DMS53 (cell line): ENCODE results near the gene CCDC74A.
"Not testable (repeated sequence)": the region's sequence is repeated elsewhere in the genome, so short reads cannot be mapped to it uniquely, and the experiment has no call there.

Experiments
- DNase-seq: peaks from one replicate; lab custom pipeline; 2025; lab: John Stamatoyannopoulos, UW

CCDC74A gene

DNA sequence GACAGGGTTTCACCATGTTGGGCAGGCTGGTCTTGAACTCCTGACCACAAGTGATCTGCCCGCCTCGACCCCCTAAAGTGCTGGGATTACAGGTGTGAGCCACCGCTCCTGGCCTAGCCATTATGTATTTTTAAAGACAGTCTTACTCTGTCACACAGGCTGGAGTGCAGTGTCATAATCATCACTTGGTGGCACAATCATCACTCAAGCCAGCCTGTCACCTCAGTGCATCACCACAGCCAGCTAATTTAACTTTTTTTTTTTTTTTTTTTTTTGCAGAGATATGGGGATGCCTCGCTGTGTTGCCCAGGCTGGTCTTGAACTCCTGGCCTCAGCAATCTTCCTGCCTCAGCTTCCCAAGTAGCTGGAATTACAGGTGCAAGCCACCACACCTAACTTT is 24.1 kb upstream of the CCDC74A start:
- not testable (repeated sequence) for DNase-seq

DNA sequence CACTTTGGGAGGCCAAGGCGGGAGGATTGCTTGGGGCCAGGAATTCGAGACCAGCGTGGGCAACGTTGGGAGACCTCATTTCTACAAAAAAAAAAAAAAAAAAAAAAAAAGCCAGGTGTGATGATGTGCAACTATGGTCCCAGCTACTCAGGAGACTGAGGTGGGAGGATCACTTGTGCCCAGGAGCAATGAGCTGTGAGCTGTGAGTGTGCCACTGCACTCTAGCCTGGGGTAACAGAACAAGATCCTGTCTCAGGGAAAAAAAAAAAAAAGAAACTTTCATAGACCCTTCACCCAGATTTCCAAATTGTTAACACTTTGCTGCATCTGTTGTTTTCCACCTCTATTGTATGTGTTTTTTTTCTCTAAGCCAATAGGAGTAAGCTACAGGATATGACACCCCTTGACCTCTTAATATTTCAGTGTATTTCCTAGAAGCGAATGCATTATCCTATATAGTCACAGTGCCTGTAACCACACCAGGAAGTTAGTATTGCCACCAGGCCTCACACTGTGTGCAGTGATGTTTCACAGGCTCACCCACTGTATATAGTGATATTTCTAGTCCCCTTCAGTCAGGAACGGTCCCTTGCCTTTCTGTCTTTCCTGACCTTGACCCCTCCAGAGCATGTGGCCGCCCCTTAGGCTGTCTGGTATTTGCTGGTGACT is 23.5 kb upstream of the CCDC74A start:
- not testable (repeated sequence) for DNase-seq

DNA sequence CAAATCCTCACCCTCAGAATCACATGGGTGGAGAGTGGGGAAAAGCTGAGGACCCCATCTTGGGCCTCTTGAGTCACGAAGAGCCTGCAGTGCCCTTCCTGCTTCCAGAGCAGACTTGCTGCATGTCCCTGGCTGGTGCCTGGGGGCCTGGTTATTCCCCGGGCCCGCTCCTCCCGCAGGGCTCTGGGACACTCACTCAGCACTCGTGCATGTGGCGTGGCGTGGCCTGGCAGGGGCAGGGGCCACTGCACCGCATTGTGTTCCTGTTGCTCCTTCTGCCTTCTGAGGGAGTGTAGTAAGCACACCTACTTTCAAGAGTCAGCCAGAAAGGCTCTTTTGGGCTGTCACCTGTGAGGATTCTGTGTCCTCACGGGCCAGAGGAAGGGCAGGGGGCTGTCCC is 18.1 kb upstream of the CCDC74A start:
- no peak for DNase-seq

DNA sequence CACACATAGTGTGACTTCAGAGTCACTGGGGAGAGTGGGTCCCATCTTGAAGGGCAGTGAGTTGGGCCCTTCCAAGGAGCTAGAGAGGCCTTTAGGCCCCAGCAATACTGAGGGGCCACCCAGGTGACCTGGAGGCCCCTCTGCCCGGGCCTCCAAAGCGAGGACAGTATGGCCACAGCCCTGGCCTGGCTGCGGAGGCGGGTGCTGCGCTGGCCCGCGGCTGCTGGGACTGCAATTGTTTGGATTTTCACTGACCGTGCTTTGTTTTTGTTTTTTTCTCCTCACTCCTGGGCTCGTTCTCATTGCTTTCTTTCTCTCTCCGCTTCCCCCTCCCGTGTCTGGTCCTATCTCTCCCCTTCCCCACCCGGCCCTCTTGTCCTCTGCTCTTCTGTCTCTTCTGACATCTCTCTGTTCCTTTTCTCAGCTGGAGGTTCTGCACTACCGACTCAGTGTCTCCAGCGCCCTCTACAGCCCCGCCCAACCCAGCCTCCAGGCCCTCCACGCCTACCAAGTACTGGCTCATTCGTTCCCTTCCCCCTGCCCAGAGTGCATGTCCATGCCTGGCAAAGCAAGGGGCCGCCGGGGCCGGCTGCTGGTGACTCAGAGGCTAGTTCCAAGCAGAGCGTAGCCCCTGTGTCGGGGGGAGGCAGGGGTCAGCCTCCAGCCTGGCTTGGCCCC is 16.3 kb upstream of the CCDC74A start:
- not testable (repeated sequence) for DNase-seq

DNA sequence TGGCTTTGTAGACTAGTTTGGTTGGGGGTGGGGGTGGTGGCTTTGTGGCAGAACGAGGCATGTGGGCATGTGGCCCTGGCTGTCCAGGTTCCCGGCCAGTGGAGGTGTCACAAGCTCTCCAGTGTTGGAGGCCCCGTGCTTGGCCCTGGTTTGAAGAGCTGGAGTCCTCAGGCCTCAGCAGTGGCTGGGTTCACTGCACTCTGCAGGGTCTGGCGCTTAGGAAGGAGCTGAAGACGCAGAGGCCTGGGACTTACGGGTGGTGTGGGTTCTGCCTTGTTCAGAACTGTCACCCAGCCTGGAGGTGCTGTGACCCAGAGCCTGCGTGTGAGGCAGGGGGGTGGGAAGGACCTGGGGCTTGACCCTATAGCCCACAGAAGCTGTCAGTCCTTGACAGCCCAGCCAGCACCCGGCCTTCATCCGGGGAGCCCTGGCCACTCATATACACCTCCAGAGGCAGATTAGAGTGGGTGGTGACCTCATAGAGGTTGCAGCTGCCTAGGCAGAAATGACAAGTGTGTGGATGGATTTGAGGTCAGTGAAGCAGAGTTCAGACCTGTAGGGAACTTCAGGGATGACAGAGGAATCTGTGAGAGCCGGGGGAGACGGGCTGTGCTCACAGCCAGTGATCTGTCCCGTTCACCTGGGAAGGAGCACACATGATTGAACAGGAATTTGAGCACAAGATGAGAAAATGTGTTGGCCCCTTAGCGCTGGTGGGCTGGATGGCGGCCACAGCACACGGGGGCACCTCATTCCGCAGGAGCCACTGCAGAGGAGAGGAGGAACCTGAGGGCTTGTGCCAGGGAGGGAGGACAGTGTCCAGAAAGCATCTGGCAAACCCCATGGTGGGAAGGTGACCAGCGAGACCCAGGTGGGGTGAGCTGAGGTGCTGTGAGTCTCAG is 15.5 kb upstream of the CCDC74A start:
- not testable (repeated sequence) for DNase-seq

DNA sequence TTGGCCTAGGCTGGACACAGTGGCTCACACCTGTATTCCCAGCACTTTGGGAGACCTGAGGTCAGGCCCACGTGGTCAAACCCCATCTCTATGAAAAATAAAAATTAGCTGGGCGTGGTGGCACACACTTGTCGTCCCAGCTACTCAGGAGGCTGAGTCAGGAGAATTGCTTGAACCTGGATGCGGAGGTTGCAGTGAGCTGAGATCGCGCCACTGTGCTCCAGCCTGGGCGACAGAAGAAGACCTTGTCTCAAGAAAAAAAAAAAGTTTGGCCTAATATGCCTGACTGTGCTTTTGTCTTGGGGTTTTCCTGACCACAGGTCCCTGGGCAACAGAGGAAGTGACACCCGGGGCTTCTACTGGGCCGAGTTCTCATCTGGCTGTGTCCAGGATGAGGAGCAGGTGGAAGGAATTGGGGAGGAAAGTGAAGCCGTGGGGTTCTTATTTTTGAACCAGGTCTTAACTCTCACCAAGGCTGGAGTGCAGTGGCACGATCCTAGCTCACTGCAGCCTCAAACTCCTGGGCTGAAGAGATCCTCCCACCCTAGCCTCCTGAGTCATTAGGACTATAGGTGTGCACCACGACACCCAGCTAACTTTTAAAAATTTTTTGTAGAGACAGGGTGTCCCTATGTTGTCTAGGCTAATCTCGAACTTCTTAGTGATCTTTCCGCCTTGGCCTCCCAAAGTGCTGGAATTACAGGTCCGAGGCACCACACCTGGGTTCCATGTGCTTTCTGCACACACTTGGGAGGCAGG is 13.1 kb upstream of the CCDC74A start:
- not testable (repeated sequence) for DNase-seq

DNA sequence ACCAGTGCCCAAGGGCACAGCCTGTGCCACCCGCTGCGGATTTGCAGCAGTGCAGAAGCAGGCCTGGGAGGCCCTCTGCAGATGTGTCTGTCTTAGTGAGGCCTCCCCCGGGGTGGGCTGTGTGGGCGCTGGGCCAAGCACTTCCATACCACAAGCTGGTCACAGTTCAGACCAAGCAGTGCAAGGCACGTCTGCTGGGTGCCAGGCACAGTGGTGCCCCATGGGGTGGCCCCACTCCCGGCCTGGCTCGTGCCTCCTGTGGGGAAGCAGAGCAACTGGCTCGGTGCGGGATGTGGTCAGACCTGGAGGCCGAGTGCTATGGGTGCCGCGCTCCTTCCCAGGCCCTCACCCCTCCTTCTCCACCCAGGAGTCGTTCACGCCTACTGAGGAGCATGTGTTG is 12.5 kb upstream of the CCDC74A start:
- not testable (repeated sequence) for DNase-seq

DNA sequence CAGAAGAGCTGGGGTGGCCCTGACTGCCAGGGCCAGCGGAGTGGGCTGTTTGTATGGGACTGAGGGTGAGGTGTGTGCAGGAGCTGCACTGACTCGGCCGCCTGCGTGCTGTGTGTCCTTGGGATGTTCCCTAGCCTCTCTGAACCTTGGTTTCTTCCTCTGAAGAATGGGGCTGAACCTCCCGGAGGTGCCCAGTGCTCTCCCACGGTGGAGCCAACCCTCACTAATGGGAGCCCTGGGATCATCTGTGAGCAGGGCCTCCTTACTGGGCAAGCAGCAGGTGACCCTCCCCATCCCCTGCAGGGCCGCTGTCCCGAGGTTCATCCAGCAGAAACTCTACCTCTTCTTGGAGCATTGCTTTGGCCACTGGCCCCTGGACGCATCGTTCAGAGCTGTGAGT is 11.7 kb upstream of the CCDC74A start:
- no peak for DNase-seq

DNA sequence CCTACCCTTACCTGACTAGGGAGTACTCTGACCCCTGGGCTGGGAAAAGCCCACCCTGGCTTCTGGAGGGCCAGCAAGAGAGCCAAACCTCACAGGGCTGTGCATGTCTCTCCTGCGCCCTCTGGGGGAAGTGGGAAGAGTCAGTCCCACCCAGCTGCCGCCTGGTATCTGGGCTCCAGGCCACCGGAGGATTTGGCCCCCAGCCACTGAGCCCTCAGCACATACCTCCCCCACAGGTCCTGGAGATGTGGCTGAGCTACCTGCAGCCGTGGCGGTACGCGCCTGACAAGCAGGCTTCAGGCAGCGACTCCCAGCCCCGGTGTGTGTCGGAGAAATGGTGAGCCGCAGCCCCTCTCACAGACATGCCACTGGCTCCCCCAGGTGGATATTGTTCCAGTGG is 11.1 kb upstream of the CCDC74A start:
- DNase-seq = not testable (repeated sequence)

DNA sequence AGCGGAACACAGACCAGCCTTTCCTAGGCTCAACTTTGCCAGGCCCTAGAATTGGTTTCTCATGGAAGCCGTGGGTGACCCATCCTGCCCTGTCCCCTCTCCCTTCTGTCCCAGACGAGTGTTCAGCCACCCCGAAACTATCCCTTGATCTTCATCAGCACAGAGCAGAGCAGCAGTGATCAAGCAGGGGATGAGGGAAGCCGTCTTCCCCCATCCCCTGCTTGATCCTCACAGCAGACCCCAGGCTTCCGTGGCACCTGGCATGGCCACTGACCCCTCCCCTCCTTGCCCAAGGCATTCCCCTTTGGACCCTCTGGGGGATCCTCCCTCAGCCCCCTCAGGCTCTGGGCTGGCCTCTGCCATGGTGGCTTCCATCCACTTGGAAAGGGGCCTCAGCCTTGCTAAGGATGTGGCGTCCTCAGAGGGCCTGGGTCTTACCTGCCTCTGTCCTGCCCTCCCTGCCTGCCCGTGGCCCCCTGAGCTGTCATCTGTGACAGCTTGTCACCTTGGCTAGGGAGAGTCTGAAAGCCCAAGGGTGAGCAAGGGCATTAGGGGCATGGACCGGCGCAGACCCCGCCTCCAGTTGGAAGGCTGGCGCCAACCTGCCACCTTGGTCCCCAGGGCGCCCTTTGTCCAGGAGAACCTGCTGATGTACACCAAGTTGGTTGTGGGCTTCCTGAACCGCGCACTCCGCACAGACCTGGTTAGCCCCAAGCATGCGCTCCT is 10.4 kb upstream of the CCDC74A start:
- no peak for DNase-seq

DNA sequence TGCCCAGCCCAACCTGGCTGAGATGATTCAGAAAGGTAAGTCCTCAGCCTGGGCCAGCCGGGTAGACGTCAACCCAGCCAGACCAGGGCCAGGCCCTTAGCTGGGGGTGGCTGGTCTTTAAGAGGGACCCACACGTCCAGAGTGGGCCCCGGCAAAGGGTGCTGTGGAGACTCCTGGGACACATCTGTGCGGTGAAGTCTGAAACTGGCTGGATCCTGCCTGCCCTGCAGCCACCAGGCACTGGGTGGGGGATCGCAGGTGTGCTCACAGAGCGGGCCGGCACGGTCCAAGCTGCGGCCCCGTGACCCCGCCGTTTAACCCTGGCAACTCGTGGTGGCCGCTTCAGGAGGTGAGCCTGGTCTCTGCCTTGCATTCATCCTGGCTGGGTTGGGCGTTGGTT is 9.8 kb upstream of the CCDC74A start:
- DNase-seq = not testable (repeated sequence)

DNA sequence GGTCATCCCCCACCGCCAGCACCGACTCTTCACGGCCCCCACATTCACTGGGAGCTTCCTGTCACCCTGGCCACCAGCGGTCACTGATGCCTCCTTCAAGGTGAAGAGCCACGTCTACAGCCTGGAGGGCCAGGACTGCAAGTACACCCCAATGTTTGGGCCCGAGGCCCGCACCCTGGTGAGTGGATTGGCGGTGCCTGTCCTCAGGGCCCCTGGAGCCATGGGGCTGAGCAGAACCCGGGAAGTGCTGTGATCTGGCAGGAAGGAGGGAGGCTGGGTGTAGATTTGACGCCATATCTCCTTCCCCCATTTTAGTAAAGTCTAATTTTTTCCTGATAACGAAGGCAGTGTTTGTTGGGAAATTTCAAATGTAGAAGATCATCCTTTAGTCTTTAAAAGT is 9.2 kb upstream of the CCDC74A start:
- DNase-seq = not testable (repeated sequence)

DNA sequence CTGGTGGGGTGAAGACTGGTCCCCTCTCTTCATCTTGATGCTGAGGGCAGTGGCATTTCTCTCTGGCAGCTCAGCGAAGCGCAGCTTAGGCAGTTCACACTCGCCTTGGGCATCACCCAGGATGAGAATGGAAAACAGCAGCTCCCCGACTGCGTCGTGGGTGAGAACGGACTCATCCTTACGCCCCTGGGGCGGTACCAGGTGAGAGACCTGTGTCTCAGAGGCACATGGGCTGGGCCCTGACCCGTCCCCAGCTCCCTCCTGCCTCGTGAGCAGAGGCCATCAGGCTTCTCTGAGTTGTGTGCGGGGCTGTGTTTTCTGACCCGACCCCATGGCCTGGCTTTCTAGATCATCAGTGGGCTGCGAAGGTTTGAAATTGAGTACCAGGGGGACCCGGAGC is 8.2 kb upstream of the CCDC74A start:
- DNase-seq = no peak

DNA sequence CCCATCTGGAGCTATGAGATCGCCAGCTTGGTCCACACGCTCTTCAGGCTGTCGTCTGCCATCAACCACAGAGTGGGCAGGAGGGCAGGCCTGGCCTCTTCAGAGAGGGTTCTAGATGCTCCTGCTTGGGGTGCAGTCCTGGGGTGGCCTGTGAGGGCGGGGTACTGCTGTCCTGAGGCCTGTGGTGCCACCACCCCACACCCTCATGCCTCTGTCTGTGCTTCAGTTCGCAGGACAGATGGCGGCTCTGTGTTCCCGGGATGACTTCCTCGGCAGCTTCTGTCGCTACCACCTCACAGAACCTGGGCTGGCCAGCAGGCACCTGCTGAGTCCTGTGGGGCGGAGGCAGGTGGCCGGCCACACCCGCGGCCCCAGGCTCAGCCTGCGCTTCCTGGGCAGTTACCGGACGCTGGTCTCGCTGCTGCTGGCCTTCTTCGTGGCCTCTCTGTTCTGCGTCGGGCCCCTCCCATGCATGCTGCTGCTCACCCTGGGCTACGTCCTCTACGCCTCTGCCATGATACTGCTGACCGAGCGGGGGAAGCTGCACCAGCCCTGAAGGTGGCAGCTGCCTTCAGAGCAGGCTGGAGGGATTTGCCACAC is 7.7 kb upstream of the CCDC74A start:
- DNase-seq = not testable (repeated sequence)

DNA sequence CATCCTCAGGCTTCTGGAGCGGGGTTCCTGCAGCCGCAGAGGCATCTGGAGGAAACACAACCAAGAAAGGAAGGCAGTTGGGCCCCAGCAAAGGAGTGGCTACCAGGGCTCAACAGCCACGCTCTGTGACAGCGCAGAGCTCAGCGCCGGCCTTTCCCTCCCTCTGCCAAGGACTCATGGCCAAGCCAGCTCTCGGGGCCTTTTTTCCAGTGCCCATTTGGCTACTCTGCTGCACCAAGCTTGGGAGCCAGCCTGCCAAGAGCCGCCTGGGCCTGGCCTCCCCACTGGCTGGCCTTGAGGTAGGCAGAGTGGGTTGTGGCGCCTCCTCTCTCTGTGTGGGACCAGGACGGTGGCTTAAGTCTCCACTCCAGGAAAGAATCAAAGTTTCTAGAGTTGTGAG is 7.2 kb upstream of the CCDC74A start:
- no peak for DNase-seq

DNA sequence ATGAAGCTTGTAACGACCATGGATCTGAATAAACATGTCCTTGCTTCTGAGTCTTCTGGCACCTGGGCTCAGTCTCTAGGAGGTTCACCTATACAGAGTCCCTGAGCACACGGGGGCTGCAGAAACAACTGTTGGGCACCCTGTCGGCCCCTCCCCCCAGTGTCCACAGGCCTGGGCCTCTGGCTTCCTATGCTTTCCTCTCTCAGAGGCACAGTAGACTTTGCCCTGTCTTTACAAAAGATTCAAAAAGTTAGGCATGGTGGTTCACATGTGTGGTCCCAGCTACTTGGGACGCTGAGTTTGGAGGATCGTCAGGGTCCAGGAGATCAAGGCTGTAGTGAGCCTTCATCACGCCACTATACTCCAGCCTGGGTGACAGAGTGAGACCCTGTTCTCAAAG is 6.2 kb upstream of the CCDC74A start:
- DNase-seq = not testable (repeated sequence)

DNA sequence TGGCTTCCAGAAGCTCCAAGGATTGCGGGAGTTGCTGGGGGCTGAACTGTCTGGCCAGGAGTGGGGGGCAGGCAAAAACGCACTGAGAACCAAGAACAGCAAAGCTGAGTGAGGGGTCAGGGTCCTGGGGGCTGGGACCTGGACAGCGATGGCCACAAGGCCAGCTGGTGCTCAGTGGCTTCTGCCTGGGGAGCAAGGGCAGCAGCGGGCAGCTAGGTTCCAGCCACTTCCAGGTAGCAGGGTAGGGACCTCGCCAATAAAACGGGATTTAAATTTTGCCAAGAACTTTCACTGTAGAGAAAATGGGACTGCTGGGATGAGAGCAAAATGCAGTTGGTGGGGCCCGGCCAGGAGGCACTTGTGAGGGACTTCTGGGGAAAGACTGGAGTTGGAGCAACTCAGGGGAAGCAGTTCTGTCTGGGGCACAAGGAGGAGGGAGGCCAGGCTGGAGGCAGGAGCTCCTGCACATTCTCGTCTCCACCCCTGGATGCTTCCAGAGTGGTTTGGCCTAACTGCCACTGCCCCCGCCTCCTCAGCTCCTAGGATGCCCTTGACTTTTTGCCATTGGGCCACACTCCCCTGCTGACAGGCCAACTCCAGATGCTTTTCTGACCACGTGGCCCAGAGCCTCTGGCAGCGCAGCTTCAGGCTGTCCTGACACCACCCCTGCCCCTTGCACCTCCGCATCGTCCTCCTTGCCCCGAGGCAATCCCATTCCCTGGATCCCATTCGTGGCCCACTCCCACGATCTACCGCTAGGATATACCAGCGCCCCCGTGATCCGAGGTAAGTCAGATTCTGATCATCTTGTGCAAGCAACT is 5.5 kb upstream of the CCDC74A start:
- DNase-seq = no peak

DNA sequence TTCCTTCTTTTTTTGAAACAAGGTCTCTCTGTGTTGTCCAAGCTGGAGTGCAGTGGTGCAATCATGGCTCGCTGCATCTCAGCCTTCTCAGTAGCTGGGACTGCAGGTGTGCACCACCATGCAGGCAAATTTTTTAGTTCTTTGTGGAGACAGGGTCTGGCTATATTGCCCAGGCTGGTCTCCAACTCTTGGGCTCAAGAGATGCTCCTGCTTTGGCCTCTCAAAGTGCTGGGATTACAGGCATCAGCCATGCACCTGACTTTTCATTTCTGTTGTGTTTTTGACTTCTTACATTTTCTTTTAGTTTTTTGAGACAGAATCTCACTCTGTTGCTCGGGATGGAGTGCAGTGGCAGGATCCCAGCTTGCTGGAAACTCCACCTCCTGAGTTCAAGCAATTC is 2.4 kb upstream of the CCDC74A start:
- DNase-seq = not testable (repeated sequence)

DNA sequence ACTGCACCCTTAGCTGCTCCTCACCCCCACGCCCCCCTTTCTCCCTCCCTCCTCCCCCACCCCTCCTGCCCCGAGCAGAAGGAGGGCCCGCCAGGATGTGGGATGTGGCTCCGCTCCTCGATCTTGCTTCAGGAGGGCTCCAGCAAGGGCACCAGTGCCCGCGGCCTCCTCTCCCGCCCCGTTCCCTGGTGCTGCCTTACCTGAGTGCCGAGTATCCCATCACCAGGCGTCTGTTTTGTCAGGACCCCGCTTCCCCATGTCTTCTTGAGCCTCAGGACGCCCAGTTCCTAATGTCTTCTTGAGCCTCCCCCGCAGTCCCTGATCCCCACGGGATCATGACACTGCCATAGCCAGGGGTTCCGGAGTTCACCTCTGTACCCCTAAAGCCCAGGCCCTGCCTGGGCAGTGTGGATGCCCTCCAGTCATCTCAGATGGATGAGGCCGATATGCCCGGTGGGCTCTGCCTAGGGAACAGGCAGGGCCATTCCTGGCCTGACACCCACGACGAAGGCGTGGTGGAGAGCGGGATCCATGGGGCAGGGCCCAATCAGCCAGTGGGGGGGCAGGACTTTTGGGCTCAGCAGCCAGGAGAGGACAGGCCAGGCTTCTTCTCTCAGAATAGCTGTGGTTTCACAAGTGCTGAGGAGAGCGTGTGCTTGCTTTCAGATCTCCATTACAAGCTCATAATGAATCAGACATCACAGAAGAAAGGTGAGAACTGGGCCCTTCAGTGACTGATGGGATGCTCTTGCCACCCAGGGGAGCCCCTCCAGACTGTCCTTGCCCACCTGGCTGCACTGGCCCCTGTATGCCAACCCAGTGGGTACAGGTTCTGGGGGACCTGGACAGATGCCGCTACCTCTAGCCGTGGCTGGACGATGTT is 1.5 kb downstream of the CCDC74A start:
- DNase-seq = not testable (repeated sequence)
